Stimulated activated CD4-positive, alpha-beta T cell treated with anti-CD3 and anti-CD28 coated beads, Interleukin-2, amount 100 ng/mL, for 48 hours (primary cell): ENCODE measurements around the gene NR1D2.
"Not testable (repeated sequence)": the region's sequence is repeated elsewhere in the genome, so short reads cannot be mapped to it uniquely, and the experiment has no call there.

Experiments
- DNase-seq, 2 donors: peaks; one replicate each; pipeline ENCODE4 v3.0.0-alpha.2; 2020

Gene NR1D2

DNA sequence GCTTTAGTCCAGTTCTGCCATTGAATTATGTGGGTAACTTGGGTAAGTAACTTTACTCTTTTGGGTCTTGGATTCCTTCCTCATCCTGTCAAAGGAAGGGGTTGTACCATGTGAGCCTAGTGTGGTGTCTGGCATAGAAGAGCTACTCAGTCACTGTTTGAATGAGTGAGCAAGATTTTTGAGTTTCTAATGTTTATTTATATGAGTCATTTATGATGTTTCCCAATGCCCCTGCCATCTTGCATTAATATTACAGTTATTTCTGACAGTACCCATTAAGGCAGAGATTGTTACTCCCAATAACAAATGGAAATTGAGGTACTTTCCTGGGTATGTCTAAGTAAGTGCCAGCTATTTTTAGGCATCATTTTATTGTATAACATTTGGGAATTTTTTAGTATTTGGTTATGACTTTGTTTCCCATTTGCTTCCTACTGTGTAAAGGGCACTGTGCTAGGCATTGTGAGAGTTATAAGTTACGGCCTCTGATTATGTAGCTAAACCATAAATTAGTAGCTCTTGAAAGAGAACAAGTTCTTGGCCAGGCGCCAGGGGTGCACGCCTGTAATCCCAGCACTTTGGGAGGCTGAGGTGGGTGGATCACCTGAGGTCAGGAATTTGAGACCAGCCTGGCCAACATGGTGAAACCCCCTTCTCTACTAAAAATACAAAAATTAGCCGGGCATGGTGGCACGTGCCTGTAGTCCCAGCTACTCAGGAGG, 23.5 kb downstream of the NR1D2 start:
- no peak for DNase-seq

DNA sequence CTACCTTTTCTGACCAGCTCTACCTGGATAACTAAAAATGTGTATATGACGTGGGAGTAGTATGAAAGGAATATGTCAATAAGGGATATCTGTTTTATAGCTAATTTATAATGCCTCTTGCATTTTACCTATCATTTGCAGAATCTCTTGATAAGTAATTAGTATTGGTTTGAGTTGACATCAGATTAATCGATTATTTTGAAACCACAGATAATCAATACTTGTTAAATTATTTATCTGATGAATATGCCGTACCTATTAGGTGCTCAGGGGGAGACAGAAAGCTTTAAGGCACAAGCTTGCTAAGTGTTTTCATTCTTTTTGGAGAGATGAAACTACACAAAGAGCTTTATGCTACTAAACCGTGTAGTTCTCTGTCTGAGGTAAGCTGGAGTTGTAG, 24.3 kb downstream of the NR1D2 start:
- DNase-seq: no peak

DNA sequence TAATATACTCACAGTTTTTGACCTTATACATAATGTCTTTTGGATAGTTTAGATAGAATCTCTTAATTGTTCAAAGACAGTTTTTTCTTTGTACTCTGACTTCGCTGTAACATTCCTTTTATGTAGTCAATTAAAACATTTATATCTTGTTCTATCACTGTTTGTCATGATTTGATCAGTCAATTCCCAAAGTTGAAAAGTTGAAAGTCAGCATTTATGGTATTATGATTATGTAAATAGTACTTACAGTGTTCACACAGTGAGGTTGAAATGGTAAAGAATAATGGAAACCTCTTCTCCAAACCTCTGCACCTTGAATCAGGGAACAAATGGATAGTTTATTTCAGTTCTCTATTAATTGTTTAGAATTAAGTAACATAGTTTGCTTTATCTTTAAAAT, 26.6 kb downstream of the NR1D2 start:
- DNase-seq: no peak

DNA sequence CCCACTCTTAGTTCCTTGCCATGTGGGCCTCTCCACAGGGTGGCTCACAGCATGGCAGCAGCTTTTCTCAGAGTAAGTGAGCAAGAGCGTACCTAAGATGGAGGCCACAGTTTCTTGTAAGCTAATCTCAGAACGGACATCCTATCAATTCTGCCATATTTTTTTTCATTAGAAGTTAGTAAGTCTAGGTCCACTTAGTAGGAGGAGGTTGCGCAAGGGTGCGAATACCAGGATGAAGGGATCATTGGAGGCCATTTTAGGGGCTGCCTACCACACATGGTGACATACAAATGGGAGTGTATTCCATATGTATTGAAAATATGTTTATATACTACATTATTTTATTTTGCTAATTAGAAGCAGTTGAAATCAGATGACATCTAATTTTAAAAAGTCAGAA, 31.5 kb downstream of the NR1D2 start:
- DNase-seq: no peak

DNA sequence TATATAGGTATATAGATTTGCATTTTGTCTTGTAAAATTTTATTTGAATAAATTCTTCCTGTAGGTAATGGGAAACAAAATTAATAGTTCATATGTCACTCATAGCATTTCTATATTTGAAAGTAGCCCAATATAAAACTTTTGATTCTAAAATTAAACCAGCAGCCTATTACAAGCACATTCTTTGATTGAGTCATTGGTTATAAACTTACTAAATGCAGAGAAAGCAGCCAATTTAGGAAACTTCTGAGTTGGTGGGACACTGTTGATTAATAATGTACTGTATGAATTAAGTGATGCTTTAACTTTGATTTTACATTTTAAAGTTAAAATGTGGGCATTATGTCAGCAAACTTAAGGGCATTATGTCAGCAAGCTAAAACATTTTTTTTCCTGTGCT, 34.5 kb downstream of the NR1D2 start:
- no peak for DNase-seq

DNA sequence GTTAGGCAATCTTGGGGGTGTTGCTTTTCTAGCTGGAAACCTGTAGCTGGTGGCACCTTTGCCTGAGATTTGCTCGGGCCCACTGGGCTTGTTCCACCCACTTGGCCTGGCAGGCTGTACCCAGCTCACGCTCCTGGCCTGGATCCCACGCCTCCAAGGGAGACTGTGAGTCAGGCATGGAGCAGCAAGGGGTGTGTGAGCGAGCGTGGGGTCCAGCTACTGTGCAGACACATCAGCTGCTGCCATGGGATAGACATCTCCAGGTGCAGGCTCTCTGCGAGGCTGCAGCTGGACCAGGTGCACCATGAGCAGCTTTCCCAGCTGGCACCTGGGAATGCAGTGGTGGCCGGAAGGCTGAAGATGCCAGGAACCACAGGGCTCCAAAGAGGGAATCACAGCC, 36.0 kb downstream of the NR1D2 start:
- DNase-seq: no peak

DNA sequence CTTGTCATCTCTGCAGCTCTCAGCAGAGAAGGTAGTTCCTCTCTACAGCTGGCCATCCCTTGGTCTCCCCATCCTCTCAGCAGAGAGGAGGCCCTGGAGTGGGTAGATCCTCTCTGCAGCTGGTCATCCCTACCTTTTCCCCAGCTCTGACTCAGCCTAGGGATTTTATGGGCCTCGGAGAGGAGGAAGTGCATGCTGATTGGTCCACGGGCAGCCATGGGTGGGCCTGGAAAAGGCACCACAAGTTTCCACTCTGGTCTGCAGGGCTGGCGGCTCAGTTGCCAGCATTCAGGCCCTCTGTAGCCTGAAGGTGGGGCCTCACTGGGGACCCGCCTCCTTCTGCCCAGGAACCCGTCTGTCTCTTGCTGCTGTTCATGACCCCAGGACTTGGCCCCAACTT, 36.9 kb downstream of the NR1D2 start:
- no peak for DNase-seq

DNA sequence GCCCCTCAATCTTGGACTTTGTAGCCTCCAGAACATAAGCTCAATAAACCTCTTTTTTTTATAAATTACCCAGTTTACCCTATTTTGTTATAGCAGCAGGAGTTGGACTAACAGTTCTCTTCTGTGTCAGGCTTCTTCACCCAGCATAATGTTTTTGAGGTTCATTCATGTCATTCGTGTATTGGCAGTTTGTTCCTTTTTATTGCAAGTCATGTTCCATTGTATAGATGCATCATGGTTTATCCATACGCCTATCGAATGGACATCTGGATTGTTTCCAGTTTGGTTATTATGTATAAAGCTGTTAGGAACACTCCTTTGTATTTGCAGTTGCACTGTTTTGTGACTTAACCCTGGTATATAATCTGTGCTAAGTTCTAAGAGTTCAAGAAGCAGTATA, 39.8 kb downstream of the NR1D2 start:
- no peak for DNase-seq

DNA sequence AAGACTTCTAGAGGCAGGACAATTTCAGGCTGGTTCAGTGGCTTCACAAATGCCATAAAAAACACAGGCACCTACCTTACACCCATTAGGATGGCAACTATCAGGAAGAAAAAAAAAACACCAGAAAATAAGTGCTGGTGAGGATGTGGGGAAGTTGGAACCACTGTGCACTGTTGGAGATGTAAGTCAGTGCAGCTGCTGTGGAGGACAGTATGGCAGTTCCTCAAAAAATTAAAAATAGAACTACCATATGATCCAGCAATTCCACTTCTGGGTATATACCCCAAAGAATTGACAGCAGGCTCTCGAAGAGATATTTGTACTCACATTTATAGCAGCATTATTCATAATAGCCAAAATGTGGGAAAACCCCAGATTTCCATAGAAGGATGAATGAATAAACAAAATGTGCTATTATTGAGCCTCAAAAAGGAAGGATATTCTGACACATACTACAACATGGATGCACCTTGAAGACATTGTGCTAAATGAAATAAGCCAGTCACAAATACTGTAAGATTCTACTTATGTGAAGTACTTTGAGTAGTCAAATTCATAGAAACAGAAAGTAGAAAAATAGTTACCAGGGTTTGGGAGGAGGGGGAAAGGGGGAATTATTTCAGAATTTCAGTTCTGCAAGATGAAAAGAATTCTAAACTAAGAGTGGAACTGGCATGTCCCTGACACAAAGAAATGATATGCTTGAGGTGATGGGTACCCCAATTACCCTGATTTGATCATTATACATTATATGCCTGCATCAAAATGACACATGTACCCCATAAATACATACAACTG, 40.9 kb downstream of the NR1D2 start:
- no peak for DNase-seq

DNA sequence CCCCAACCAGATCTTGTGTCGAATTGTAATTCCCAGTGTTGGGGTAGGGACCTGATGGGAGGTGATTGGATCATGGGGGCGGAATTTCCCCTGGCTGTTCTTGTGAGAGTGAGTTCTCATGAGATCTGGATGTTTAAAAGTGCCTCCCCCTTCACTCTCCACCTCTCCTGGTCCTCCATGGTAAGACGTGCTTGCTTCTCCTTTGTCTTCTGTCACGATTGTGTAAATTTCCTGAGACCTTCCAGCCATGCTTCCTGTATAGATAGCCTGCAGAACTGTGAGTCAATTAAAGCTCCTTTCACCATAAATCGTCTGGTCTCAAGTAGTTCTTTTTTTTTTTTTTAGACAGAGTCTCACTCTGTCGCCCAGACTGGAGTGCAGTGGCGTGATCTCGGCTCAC, 42.3 kb downstream of the NR1D2 start:
- no peak for DNase-seq

DNA sequence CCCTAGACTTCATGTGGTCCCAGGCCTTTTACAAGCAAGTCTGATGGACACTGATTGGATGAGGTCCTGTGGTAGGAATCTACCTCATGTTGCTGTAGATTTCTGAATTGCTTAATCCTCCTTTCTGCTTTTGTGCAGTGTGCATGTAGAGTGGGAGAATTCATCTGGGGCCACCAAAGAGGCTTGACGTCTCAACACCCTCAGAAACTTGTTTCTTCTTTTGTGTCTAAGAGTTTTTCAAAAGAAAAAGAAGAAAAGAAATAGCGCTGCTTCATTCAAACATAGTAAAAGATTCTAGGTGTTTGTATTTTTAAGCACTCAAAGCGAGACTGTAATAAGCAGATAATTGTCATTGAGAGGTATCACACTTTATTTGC, 46.2 kb downstream of the NR1D2 start:
- no peak for DNase-seq

DNA sequence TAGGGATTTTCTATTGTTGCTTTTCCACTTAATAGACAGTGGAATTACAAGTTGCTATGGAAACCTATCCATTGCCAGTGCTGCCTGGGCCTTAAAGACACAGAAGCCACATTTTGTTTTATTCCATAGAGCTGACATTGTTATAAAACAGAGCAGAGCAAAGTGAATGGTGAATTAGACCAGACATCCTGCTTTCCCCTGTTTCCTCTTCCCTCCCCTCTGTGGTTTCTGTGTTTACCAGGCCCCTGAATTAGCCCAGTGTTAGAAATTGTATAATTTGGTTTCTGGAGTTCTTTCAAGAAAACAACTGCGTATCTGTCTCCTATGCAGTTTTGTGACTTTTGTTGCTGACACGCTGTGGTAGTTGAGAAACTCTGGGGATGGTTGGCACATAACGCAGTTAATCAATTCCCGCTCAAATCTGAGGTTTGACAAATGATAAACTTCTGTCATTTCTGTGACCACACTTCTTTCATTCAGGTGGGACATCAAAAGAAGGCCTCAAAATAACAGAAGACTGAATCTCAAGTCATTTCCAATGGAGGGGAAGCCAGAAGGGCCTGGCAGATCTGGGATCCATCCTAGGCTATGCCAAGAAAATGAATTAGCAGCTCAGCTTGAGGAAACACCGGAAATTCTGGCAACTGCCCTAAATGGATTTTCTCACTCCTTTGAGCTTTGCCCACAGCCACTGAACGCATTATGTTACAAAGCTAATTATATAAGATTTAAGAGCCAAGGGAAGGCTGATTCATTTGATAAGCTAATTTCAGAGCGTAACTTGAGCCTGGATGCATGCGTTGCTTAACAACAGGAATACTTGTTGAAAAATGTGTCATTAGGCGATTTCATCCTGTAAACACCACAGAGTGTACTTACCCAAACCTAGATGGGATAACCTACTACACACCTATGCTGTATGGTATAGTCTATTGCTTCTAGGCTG, 46.9 kb downstream of the NR1D2 start:
- no peak for DNase-seq

DNA sequence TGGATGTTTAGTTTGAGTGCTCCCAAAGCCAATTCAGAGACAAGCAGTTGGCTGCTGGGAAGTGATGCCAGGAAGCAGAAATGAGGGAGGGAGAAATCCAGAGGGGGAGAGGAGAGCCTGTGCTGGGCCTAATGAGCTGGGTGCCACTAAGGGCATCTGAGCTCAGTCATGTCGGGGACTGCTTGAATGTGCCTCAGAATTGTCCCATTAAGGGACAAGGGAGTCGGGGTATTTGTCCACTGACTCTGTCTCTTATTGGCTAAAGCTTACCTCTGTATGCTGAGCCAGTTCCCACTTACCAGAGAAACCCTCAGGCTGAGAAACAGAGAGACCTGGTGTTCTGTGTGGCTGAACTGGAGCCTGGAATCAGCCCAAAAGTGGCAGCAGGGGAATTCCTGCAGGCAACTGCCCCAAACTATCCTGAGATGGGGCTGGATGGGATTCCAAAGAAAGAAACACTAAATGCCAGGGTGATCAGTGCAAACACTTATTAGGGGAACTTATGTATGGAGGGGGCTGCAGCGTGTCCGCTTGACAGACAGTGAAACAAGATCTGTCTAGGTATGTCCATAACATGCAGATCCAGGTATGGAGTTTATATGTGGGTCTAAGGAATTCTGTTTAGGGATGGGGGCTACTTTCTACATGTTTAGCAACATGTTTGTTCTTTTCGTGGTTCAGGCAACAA, 48.6 kb downstream of the NR1D2 start:
- no peak for DNase-seq

DNA sequence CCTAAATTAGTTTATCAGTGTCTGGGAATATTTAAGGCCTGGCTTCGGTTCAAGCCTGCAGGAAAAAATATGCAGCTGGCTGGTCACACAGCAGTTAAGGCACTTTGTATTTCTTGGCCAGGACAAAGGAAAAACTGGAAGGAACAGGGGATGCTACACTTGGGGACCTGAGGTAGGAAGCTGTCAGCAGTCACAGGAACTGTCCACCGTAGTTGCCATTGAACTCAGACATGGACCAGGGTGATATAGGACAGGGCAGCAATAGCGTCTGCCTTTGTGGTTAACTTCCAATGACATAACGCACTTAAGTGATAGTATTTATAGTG, 49.1 kb downstream of the NR1D2 start:
- DNase-seq: no peak

DNA sequence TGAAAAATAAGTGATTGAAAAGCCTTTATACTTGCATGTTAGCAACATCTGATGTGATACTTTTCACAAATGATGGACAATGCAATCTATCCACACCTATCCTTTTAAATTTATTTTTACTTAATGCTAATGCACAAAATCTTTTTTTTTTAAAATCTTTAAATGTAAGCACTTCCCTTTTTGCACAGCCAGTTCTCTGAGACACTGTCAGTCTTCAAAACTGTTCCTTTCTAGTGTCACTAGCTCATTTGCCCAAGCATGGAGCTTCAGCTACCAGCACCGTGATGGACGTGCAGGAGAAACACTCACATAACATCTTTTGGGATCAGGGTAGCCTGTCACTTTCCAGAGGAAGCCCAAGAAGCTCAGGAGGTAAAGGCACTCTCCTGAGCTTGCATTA, 50.1 kb downstream of the NR1D2 start:
- DNase-seq: no peak

DNA sequence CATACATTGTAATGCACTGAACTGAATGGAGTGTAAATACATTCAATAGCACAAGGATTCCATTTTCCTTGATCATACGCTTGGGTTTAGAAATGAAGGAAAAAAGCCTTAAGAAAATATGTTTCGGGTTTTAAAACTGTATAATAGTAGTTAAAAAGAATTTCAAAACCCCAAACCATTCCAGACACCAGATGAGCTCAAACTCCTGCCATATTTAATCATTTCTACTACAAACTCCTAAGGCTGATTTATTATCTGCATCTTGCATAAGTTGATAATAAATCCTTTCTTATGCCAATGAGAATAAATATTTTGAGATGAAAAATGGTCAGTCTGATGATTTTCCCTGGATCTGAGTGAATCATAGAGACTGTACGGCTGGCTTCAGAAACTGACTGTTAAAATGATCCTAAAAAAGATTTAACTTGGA, 51.0 kb downstream of the NR1D2 start:
- DNase-seq: no peak

DNA sequence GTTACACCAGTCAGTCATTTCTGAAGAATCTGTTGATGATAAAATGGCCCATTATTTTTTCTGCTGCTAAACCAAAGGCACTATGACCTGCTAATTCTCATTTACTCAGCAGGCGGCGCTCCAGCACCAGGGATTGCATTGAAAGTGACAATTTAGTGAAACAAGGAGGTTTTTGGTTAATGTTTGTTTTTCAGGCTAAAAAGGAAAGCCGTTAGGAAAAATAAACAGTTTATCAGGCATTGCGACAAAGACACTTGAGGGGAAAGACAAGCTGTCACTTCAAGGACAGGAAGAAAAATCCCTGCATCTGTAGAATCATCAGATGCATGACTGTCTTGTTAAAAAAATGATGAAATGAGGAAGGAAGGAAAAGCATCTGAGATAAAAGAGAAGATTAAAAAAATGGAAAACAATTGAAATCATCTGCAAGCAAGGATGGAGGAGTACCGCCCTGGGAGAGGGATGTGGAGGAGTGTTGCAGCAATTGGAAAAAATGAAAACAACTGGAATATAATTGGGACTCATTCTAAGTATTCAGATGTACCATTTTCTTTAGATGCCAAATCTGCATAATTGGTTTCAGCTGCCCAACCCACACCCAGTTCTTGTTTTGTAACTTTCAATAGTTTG, 54.0 kb downstream of the NR1D2 start:
- DNase-seq: peak; percentile 78 to 79

DNA sequence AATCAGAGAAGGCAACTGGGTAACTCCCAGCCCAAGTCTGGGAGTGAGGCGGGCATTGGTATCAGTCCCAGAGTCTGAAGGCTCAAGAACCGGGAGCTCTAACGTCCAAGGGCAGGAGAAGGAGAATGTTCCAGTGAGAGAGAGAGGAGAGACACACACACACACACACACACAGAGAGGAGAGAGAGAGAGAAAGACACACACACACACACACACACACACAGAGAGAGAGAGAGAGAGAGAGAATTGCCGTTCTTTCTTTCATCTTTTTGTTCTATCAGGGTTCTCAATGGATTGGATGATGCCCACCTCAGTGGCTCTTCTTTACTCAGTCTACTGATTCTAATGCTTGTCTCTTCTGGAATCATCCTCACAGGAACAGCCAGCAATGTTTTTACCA, 57.0 kb downstream of the NR1D2 start:
- DNase-seq: no peak

DNA sequence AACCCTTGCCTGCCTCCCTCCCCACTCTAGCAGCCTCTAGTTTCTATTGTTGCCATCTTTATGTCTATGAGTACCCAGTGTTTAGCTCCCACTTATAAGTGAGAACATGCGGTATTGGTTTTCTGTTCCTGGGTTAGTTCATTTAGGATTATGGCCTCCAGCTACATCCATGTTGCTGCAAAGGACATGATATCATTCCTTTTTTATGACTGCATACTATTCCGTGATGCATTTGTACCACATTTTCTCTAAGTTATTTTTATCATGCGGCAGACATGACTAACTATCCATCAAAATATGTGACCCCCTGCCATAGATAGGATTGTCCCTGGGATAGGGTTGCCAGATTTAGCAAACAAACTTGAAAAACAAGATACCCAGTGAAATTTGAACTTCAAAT, 58.4 kb downstream of the NR1D2 start:
- no peak for DNase-seq

DNA sequence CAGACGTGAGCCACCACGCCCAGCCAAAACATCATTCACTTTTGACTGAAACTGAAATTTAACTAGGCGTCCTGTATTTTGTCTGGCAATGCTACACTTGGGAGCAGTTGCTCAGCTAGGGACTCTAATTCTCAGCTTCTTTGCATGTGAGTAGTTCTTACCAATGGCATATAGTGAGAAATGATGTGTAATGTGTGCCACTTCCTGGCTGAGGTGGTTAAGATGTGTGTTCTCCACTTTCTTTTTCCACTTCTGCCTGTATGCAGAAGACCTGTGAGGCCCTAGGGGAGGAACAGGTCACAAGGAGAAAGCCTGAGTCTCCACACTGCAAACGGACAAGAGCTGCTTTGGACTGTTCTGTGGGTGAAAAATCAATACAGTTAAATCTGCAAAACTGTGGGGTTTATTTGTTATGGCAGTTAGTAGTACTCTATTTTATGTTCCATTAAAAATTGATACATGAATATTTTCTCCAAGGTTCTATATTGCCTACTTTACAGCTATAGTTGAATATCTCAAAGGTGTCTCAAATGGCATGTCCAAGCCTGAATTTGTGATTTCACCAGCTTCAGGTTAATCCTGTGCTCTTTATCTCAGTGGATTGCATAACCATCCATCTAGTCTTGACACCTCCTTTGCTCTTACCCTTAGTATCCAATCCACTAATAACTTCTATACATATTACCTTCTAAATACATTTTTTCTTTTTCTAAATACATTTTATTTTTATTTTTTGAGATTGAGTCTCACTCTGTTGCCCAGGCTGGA, 59.3 kb downstream of the NR1D2 start:
- peak; percentile 3 to 5 for DNase-seq

DNA sequence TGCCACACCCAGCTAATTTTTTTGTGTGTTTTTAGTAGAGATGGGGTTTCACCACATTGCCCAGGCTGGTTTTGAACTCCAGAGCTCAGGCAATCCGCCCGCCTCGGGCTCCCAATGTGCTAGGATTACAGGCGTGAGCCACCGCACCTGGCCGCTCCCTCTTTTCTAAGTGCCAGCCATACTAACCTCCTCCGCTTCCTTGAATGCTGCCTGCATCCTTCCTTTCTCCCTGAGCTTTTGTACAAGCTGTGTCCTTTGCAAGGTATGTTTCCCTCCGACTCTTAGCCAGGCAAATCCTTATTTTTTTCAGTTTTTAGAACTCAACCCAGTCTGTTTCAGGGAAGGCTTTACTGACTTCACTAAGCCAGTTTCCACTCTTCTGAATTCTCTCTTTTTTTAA, 60.6 kb downstream of the NR1D2 start:
- no peak for DNase-seq

DNA sequence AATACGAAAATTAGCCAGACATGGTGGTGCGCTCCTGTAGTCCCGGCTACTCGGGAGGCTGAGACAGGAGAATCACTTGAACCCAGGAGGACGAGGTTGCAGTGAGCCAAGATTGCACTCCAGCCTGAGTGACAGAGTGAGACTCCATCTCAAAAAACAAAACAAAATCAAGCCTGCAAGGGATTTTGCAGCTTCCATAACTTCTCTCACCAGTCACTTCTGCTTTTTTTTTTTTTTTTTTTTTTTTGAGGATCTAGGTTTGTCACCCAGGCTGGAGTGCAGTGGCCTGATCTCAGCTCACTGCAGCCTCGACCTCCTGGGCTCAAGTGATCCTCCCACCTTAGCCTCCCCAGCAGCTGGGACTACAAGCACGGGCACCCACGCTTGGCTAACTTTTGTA, 65.7 kb downstream of the NR1D2 start:
- DNase-seq: not testable (repeated sequence)
